Activated CD4-positive, CD25-positive, alpha-beta regulatory T cell (primary cell): ENCODE measurements around the gene FRG2C.
"Not testable (repeated sequence)": the region's sequence is repeated elsewhere in the genome, so short reads cannot be mapped to it uniquely, and the experiment has no call there.

Experiments
- DNase-seq, 4 experiments: peaks; one replicate each; lab custom pipeline; 2025; lab: John Stamatoyannopoulos, UW

Gene FRG2C

GRCh38 chr3:75664028-75664427, at the start of gene FRG2C:
Gene FRG2C, plus strand, starts transcription at chr3:75664328. Its CDS starts 52 bp downstream, at chr3:75664380.
- not testable (repeated sequence) for DNase-seq

DNA sequence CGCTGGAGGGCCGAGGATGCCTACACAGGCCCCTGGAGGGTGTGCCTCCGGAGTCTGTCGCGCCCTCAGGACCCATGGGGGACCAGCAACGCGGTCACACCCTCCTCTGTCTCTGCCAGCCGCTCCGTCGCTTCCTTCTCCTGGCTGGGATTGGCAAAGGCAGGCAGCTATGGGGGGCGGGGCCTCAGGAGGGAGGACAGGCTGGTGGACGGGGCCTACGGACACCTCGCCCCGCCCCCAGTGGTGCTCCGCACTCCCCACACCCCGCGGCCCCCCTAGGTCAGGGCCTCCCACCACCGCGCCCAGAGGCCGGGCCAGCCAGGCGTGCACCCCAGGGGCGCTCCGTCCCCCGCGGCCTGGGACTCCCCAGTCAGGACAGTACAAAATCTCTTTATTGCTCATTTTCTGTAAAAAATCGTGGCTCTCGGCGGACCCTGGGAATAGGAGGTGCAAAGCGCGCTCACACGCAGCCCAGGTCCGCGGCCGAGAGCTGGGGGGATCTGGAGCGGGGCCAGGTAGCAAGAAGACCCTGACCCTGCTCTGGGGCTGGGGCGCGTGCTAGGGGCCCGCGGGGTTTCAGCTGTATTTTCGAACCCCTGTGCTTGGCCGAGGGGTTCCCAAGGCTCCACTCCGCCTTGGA, 45.3 kb upstream of the FRG2C start:
- DNase-seq, result not testable (repeated sequence)

DNA sequence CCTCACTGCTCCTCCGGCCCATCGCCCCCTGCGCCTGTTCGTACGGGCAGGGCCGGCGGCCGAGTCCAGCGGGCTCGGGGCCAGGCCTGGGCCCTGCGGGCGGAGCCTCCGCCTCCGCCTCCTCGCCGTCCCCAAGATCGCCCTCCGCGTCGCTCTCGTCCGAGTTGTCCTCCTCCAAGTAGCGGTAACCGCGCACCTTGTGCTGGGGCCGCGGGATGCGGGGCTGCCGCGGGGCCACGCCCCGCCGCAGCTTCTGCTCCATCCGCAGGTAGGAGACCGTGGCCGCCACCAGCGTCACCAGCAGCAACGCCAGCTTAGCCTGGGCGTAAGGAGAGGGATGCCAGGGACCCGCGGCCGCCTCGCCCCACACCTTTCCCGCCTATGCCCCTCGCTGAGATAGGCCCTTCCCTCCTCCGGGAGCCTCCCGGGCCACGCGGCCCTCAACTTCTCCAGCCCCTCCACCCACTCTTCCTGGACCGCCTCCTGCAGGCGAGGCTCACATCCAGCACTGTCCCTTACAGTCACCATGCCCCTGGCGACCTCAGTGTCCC, 44.6 kb upstream of the FRG2C start:
- not testable (repeated sequence) for DNase-seq

GRCh38 chr3:75621772-75622171, 42.4 kb upstream of the FRG2C start:
- DNase-seq, result not testable (repeated sequence)

GRCh38 chr3:75623656-75624055, 40.5 kb upstream of the FRG2C start:
- not testable (repeated sequence) for DNase-seq

- DNase-seq, result not testable (repeated sequence)
These were observed 33.1 kb upstream of the FRG2C start for GRCh38 chr3:75630887-75631535.

DNA sequence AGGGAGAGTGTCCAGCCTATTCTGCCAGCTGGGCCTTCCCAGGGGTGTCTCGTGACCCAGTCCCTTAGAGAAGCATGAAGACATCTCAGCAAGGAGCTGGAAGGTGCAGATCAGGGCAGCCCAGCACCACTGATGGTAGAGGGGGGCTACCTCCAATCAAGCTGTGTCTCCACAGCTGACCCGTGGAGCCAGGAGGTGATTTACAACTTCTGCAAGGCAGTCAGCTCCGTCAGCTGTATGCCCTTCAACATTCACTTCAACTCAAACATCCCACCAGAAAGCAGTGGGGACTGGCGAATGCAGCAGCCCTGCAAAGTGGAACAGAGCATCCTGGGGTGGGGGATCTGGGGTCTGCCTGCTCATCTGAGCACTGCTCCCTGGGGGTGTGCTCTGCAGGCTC, 32.6 kb upstream of the FRG2C start:
- no peak for DNase-seq

- not testable (repeated sequence) for DNase-seq
These were observed 25.2 kb upstream of the FRG2C start for GRCh38 chr3:75638947-75639346.

GRCh38 chr3:75641107-75641517, 23.0 kb upstream of the FRG2C start:
- DNase-seq, result not testable (repeated sequence)

- DNase-seq, result not testable (repeated sequence)
These were observed 20.9 kb upstream of the FRG2C start for GRCh38 chr3:75643031-75643800.

DNA sequence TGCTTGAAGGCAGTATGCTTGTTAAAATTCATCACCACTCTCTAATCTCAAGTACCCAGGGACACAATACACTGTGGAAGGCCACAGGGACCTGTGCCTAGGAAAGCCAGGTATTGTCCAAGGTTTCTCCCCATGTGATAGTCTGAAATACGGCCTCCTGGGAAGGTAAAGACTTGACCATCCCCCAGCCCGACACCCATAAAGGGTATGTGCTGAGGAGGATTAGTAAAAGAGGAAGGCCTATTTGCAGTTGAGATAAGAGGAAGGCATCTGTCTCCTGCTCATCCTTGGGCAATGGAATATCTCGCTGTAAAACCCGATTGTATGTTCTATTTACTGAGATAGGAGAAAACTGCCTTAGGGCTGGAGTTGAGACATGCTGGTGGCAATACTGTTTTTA, 18.6 kb upstream of the FRG2C start:
- DNase-seq, result not testable (repeated sequence)

- no peak for DNase-seq
These were observed 13.9 kb upstream of the FRG2C start for GRCh38 chr3:75650191-75650590.

GRCh38 chr3:75655101-75655904, 8.8 kb upstream of the FRG2C start:
- DNase-seq, result not testable (repeated sequence)

DNA sequence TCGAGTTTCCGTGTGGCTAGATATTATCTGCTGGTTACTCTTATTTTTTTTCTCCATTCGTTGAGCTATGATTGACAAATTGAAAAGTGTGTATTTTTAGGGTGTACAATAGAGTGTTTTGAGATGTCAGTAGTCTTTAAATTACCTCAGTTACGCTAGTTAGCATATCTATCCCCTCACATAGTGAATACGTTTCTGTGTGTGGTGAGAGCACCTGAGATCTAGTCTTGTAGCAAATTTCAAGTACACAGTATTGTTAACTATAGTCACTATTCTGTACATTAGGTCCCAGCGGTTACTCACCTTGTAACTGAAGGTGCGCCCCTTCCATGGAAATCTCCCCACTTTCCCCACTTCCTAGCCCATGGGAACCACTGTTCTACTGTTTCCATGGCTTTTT, 8.2 kb upstream of the FRG2C start:
- DNase-seq, result not testable (repeated sequence)

DNA sequence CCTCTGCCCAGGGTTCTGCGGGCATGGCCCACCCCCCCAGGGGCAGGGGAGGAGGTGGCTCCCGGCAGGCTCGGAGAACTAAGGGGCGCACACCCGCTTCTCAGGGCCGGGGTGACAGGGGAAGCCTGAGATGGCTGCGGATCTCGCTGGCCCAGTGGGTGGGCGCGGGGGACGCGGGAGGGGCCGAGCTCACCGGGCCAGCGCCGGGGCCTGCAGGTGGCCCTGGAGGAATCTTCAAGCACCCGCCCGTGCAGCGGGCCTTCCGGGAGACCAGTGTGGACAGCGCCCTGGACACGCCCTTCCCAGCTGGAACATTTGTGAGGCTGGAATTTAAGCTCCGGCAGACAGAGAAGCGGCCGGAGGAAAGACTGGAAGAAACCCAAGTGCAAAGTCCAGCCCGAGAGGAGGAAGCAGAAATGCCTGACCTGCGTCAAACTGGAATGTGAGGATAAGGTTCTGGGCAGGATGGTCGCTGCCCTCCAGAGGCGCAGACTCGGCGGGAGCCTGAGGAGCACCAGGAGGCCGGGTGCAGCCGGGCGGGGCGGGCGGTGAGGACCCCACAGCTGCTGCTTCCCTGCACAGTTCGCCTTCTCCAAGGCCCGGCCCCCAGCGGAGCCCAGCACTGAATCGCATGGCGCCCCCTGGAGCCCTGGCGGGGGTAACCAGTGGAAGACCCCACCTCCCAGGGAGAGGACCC, 5.6 kb upstream of the FRG2C start:
- DNase-seq, result not testable (repeated sequence)

DNA sequence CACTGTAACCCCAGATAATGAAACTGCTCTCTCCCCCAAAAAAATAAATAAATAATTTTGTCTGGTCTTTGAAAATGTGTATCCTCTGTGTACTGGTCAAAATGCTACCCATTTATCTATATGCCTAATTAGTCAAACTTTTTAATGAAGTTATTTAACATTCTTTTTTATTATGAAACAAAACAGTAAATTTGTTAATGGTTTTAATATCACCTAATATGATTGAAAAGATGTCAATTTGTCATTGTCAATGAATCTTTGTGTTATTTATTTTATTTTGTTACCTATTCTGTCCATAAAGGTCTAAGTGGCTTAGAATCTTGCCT, 5.1 kb upstream of the FRG2C start:
- DNase-seq, result not testable (repeated sequence)

DNA sequence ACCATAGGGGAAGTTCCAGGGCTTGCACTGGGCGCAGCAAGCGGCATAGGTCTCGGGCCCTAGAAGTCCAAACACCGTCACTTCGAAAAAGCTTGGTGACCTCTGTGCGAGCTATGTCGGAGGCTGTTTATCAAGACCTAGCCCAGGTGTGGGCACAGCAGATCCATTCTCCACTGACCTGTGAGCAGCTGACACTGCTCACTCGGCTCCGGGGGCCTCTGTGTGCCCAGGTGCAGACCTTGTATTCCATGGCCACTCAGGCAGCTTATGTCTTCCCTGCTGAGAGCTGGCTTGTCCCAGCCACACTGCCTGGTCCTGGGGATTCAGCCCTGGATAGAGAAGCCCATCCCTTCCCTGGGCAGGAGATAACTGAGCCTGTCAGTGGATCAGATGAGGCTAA, 1.5 kb downstream of the FRG2C start:
- DNase-seq, result not testable (repeated sequence)

- not testable (repeated sequence) for DNase-seq
These were observed 3.9 kb downstream of the FRG2C start for GRCh38 chr3:75667757-75668701.

DNA sequence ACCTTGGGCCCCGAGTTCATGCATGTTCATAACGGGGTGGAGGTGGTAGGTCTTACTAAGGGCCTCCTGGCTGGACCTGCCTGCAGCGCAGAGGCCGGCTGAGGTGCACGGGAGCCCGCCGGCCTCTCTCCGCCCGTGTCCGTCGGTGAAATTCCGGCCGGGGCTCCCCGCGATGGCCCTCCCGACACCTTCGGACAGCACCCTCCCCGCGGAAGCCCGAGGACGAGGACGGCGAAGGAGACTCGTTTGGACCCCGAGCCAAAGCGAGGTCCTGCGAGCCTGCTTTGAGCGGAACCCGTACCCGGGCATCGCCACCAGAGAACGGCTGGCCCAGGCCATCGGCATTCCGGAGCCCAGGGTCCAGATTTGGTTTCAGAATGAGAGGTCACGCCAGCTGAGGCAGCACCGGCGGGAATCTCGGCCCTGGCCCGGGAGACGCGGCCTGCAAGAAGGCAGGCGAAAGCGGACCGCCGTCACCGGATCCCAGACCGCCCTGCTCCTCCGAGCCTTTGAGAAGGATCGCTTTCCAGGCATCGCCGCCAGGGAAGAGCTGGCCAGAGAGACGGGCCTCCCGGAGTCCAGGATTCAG, 4.7 kb downstream of the FRG2C start:
- DNase-seq, result not testable (repeated sequence)
